Measurements from ENCODE around the gene HOXA13.

Gene HOXA13

DNA sequence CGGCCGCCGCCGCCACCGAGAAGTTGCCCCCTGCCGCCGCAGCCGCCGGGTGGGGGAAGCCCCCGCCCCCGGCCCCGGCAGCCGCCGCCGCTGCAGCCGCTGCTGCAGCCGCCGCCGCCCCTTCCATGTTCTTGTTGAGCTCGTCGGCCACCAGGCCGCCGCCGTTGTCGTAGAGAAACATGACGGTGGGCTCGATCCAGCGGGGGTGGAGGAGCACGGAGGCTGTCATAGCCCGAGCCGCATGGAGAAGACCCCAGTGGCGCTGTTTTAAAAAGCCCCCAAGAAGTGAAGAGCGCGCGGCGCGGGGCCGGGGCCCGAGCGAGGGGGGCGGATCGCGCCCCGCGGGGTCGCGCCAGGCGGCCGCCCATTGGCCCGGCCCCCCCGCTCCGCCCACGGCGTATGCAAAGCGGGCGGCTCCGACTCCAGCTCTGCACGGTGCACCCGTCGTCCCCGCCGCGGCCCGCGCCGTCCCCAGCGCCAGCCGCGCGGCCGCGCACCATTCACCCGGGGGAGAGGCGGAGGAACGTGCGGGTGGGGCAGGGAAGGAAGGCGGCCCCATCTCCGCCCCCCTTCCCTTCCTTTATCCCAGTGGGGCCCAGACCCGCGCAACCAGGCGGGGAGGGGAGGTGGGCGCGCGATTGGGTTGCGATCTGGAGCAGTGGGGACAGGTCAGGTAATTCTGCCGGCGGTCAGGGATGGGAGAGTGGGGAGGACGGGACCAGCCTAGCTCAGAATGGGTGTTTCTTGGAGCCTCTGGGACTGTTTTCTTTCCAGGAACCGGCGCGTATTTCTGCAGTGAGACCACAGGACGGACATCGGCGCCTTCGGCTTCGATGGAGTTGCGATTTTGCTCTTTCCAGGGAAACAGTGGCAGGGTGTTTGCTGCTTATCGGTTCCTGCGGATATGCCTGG lies at the start of gene HOXA13:
Gene HOXA13, minus strand, starts transcription at position 243 of the 912 bp plus-strand sequence. Its CDS starts 14 bp downstream, at position 229.
- Mint-ChIP-seq H3K4me1 (ENCODE audit: low read depth) (no peaks in the 10 kb centered on the region), H3K4me3 (peak within 1 kb of the TSS; percentile 36), H3K9me3 (no peaks in the 10 kb centered on the region), H3K27ac (peak within 1 kb of the TSS; percentile 62), H3K27me3 (ENCODE audit: low read depth) (peaks cover 86% of the 10 kb centered on the region), H3K36me3 (ENCODE audit: low read depth) (peaks cover 2% of the 10 kb centered on the region)
- DNase-seq (ENCODE audit: low spot score), result no peak

DNA sequence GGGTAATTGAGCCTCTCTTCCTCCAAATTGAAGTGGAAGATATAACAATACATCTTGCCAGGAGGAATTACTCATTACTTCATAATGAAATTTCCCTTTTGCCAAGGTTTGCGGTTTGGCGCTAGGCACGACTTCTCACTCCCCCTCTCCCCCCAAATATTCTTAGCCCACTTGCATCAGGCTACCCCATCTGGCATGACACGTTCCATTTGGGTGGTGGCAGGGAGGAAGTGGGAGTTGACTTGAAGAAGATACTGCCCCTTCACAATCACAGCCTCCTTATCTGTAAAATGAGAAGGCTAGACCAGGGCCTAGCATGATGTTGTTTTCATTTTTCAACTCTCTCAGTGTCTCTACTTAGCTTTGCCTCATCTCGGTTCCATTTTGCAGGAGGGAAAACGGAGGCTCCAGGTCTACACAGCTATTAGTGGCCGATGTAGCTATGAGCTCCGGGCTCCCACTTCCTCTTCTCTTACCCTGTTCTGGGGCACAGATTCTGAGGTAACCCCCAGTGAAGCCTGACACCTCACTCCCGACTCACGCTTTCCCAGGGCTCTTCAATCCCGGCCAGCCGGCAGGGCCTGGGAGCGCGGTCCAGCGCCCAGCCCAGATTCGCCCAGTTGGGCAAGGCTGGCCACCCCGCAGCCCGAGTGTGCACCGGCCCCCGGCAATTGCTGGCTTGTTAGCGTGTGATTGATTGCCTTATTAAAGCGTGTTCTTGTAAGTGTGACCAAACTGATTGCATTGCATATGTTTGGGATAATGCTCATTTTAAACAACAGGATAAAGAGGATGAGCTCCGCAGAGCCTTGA lies 49.2 kb upstream of the HOXA13 start:
- Mint-ChIP-seq H3K4me3 (no peak overlapping the region), H3K27ac (no peak overlapping the region), H3K27me3 (ENCODE audit: low read depth) (peaks cover 91% of the 10 kb centered on the region), H3K9me3 (no peaks in the 10 kb centered on the region), H3K36me3 (ENCODE audit: low read depth) (no peaks in the 10 kb centered on the region), H3K4me1 (ENCODE audit: low read depth) (no peaks in the 10 kb centered on the region)
- no peak for DNase-seq (ENCODE audit: low spot score)

DNA sequence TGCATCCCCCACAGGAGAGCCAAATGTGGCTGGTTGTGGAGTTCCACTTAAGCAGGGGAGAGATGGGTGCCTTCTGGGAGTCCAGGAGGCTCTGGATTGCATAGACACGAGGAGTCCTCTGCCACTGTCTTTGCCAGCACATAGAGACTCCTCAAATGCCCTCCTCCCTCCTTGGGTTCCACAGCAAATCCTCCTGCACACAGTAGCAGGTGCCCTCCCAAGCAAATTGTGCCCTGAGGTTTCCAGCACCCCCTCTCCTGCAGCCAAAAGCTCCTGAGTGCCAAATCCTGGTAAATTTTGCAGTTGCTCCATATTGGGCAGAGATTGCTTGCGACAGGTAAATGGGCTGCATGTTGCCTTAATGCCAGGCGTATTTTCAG lies 48.5 kb upstream of the HOXA13 start:
- no peaks in the 10 kb centered on the region for H3K36me3 Mint-ChIP-seq (ENCODE audit: low read depth)
- no peak for DNase-seq (ENCODE audit: low spot score)
- H3K27me3 Mint-ChIP-seq (ENCODE audit: low read depth), result peaks cover 91% of the 10 kb centered on the region
- H3K4me1 Mint-ChIP-seq (ENCODE audit: low read depth), result no peaks in the 10 kb centered on the region
- H3K4me3 Mint-ChIP-seq, result no peak overlapping the region
- H3K27ac Mint-ChIP-seq, result no peak overlapping the region
- no peaks in the 10 kb centered on the region for H3K9me3 Mint-ChIP-seq

DNA sequence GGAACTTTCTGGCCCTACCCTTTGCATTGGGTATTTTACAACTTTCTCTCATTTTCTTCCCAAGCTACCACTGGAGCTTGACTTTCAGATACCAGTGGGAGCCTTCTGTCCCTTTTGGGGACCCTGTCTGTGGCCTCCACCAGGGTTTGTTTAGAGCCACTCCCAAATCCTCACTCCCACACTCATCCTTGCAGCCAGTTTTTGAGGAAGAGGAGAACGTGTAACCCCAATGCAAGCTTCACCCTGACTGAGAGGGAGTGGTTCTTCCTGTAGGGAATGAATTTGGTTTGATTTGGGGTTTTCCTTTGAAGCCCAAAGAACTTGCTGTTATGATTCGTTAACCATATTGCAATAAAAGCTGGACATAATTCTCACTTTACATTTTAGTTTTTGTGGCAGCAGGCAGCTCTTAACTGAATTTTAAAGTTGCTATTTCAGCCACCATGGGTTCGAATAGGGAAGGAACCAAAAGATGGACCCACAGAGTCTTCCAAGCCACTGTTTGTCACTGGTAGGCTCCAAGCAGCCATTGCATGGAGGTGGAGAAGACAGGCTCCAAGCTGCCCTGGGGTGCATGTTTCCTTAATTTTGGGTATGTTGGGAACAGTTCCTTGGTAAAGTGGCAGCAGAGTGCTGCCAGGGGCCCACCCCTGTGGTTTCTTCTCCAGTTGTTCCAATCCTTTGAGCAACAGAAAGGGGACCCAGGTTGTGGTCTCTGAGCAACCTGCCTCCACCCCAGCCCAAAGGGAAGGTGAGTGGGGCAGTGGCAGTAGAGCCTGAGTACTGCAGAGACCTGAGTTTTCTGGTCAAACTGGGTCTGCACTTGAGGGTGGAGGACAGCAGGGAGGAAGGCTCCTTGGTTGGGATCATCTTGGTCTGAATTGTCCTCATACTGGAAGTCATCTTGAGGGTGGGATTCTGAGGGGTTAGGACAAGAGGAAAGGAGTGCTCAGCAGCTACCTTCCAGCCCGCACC lies 47.8 kb upstream of the HOXA13 start:
- Mint-ChIP-seq H3K27me3 (ENCODE audit: low read depth) (peaks cover 89% of the 10 kb centered on the region), H3K27ac (no peak overlapping the region), H3K9me3 (no peaks in the 10 kb centered on the region), H3K4me1 (ENCODE audit: low read depth) (no peaks in the 10 kb centered on the region), H3K36me3 (ENCODE audit: low read depth) (no peaks in the 10 kb centered on the region), H3K4me3 (no peak overlapping the region)
- DNase-seq (ENCODE audit: low spot score), result no peak

DNA sequence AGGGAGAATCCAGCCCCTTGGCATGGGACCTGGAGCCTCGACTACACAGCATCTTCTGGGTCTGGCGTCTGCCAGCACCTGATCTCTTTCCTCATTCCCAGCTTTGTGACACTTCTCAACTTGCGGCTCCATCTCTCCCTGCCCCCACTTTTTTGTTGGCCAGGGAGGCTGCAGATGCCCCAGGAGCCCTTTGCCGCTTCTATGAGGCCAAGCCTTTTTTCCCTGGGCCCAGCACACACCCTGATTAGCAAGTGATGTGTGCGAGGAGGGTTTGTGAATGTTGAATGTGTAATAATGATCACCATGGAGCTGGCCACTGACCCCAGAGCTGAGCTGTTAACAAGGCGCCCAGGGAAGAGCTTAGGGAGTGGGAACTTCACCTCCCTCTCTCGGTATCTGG lies 47.1 kb upstream of the HOXA13 start:
- no peaks in the 10 kb centered on the region for H3K4me1 Mint-ChIP-seq (ENCODE audit: low read depth)
- DNase-seq (ENCODE audit: low spot score), result no peak
- H3K27me3 Mint-ChIP-seq (ENCODE audit: low read depth), result peaks cover 89% of the 10 kb centered on the region
- no peaks in the 10 kb centered on the region for H3K36me3 Mint-ChIP-seq (ENCODE audit: low read depth)
- no peaks in the 10 kb centered on the region for H3K9me3 Mint-ChIP-seq
- no peak overlapping the region for H3K4me3 Mint-ChIP-seq
- no peak overlapping the region for H3K27ac Mint-ChIP-seq

DNA sequence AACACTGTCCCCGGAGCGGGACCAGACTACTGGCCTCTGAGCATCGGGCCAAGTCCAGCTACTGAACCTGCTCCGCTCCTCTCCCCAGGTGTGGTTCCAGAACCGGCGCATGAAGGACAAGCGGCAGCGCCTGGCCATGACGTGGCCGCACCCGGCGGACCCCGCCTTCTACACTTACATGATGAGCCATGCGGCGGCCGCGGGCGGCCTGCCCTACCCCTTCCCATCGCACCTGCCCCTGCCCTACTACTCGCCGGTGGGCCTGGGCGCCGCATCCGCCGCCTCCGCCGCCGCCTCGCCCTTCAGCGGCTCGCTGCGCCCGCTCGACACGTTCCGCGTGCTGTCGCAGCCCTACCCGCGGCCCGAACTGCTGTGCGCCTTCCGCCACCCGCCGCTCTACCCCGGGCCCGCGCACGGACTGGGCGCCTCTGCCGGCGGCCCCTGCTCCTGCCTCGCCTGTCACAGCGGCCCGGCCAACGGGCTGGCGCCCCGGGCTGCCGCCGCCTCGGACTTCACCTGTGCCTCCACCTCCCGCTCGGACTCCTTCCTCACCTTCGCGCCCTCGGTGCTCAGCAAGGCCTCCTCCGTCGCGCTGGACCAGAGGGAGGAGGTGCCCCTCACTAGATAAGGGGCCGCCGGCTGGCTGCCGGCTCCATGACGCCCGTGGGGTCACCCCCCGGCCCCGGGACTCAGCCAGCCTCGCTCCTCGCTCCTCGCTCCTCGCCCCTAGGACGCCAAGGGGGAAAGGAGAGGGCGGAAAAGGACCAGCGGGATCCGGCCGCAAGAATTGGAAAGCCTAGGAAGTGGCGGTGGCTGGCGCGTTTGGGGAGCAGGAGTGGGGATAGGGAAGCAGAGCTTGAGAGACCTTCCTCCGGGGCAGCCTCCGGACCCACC lies 46.2 kb upstream of the HOXA13 start:
- Mint-ChIP-seq H3K9me3 (no peaks in the 10 kb centered on the region), H3K36me3 (ENCODE audit: low read depth) (no peaks in the 10 kb centered on the region), H3K27me3 (ENCODE audit: low read depth) (peaks cover 94% of the 10 kb centered on the region), H3K4me1 (ENCODE audit: low read depth) (no peaks in the 10 kb centered on the region), H3K4me3 (no peak overlapping the region), H3K27ac (no peak overlapping the region)
- DNase-seq (ENCODE audit: low spot score), result no peak

DNA sequence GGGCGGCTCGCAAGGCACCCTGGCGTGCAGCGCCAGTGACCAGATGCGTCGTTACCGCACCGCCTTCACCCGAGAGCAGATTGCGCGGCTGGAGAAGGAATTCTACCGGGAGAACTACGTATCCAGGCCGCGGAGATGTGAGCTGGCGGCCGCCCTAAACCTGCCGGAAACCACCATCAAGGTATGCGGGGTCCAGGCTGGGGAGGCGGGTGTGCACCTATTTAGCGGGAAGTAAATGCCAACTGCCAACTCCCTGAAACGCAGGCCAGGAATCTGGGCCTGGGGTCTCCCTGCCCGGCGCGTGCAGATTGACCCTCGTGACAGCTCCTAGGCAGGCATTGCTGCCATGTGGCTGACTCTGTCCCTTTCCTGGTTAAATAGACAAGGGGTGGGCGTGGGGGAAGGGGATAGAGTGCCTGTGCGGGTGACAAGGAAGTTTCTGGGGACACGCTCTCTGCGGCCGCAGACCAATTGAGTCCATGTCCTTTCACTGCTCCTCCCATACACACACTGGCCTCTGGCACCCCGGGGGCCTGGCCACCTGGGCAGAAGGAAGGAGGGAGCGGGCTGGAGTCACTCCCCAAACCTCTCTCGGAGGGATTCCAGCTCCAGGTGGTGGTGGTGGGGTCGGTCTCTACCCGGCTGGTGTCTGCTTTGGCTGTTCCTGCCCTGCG lies 45.4 kb upstream of the HOXA13 start:
- Mint-ChIP-seq H3K27ac (no peak overlapping the region), H3K4me3 (no peak overlapping the region), H3K4me1 (ENCODE audit: low read depth) (no peaks in the 10 kb centered on the region), H3K36me3 (ENCODE audit: low read depth) (no peaks in the 10 kb centered on the region), H3K9me3 (no peaks in the 10 kb centered on the region), H3K27me3 (ENCODE audit: low read depth) (peaks cover 94% of the 10 kb centered on the region)
- DNase-seq (ENCODE audit: low spot score), result no peak

DNA sequence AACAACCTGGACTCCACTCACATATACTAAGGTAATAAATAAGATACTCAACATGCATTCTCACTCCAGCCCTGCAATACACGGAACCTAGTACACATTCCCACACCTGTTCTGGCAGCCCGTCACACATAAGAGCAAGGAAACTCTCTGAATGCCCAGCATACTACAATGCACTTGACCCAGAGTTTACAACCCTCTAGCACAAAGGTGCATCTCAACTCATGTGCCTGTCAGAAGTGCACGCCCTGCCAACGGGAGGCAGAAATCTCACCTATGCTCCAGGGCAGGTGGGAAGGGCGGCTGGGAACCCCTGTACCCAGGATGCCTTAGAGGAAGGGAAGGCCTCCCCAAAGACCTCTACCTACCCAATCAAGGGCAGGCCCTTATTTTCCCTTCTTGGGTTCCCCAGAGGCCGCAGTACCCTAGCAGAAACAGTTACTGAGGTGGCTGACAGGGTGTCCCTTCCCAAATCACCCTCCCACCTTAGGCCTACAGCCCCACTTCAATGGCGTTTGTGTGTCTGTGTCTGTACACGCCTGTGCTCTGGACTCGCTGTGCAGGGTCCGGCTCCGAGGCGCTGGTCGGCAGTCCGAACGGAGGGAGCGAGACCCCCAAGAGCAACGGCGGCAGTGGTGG lies 44.7 kb upstream of the HOXA13 start:
- H3K4me3 Mint-ChIP-seq, result no peak overlapping the region
- no peaks in the 10 kb centered on the region for H3K9me3 Mint-ChIP-seq
- no peaks in the 10 kb centered on the region for H3K36me3 Mint-ChIP-seq (ENCODE audit: low read depth)
- H3K4me1 Mint-ChIP-seq (ENCODE audit: low read depth), result no peaks in the 10 kb centered on the region
- H3K27me3 Mint-ChIP-seq (ENCODE audit: low read depth), result peaks cover 93% of the 10 kb centered on the region
- no peak for DNase-seq (ENCODE audit: low spot score)
- H3K27ac Mint-ChIP-seq, result no peak overlapping the region

DNA sequence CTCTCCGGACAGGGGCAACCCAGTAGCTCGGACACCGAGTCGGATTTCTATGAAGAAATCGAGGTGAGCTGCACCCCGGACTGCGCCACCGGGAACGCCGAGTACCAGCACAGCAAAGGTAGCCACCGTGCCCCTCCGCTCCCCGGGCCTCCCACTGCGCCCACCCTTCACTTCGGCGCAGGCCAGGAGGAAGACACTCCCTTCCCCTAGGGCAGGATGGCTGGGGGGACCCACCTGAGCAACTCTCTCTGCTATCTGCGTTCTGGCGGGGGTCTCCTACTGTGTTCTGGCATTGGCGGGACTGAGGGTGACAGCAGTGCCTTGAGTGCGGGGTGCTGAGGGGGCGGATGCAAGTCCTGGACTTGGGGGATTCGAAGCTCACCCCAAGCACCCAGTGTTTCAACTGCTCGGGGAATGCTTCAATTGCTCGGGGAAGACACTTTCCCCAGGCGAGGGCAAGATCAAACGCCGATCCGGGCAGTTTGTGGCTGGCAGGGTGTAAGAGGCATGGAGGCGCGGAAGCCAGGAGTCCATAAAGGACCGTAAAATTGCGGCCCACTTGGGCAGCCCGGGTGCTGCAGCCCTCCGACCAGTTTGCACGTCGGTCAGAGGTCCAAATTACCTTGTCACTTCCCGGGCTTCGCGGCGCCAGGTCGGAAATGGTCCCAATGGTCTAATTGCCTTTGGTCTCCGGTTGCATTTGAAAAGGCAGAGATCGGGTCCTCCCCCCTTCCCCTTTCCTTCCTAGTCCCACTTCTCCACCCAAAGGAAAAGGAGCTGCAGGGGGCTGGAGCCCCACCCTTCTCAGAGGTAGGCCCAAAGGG lies 43.7 kb upstream of the HOXA13 start:
- no peak overlapping the region for H3K4me3 Mint-ChIP-seq
- no peaks in the 10 kb centered on the region for H3K4me1 Mint-ChIP-seq (ENCODE audit: low read depth)
- H3K27me3 Mint-ChIP-seq (ENCODE audit: low read depth), result peaks cover 90% of the 10 kb centered on the region
- no peaks in the 10 kb centered on the region for H3K9me3 Mint-ChIP-seq
- DNase-seq (ENCODE audit: low spot score), result no peak
- peak overlapping the region; percentile 65 for H3K27ac Mint-ChIP-seq
- no peaks in the 10 kb centered on the region for H3K36me3 Mint-ChIP-seq (ENCODE audit: low read depth)

DNA sequence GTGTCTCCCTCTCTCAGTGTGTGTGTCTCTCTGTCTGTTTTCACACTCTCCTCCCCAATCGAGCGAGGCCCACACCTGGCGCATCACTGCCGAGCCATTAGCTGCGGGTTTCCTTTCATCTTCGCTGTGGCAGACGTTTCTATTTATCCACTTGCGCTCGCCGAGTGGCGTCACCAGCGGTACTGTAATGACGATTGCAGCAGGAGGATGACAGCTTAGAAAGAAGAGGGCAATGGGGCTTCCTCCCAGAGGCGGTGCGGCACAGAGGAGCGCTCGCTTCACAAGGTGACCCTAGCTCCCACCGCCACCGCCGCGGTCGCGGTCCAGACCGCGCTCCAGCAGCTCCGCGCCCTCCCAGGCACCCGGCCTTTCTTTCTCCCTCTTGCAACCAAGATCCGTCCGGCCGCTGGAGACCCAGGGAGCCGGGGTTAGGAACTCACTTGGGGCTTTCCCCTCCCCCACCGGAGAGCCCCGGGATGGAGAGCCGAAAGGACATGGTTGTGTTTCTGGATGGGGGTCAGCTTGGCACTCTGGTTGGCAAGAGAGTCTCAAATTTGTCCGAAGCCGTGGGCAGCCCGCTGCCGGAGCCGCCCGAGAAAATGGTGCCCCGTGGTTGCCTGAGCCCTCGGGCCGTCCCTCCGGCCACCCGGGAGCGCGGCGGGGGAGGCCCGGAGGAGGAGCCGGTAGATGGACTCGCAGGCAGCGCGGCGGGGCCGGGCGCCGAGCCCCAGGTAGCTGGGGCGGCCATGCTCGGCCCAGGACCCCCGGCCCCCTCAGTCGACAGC lies 42.9 kb upstream of the HOXA13 start, which contains the start of gene EVX1:
Gene EVX1, plus strand, starts transcription at position 248 of the 785 bp plus-strand sequence. Its CDS starts 229 bp downstream, at position 477.
- Mint-ChIP-seq H3K36me3 (ENCODE audit: low read depth) (no peaks in the 10 kb centered on the region), H3K4me1 (ENCODE audit: low read depth) (no peaks in the 10 kb centered on the region), H3K4me3 (no peak within 1 kb of the TSS), H3K27me3 (ENCODE audit: low read depth) (peaks cover 90% of the 10 kb centered on the region), H3K9me3 (no peaks in the 10 kb centered on the region), H3K27ac (peak within 1 kb of the TSS; percentile 65)
- no peak for DNase-seq (ENCODE audit: low spot score)

DNA sequence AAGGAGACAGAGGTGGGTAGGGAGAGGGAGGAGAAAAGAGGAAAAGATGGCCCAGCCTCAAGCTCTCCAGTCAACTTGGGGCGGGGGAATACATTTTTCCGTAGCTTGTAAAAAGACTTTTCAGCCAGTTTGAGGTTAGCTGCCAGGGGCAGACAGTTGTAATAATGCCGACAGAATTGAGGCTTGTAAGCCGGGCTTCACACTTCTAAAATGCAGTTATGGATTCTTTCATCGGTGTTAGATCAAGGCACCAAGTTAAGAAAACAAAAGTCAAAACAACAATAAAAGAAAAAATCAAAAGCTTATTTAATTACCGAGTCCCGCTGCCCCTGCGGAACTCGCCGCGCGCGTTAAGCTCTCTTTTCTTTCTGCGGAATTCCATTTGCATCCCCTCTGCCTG lies 42.3 kb upstream of the HOXA13 start:
- H3K4me3 Mint-ChIP-seq, result no peak overlapping the region
- no peaks in the 10 kb centered on the region for H3K4me1 Mint-ChIP-seq (ENCODE audit: low read depth)

More for the DNA sequence above, 42.3 kb upstream of the HOXA13 start:
- Mint-ChIP-seq H3K27ac (no peak overlapping the region), H3K9me3 (no peaks in the 10 kb centered on the region), H3K27me3 (ENCODE audit: low read depth) (peaks cover 90% of the 10 kb centered on the region), H3K36me3 (ENCODE audit: low read depth) (no peaks in the 10 kb centered on the region)
- DNase-seq (ENCODE audit: low spot score), result no peak
